GM12878 (cell line): Measurements from ENCODE around the gene CERK. TPM values are rescaled to one million over a fixed set of nuclear protein-coding genes. Genes with fewer than 3 reads are reported as not detected.

ENCODE experiments used
- ATAC-seq: fragments of 200-7000 bp; cut with Tn5 transposase; 3 replicates; pipeline ENCODE4 v1.9.1; 2020; ENCODE audit warnings: mild to moderate bottlenecking, moderate library complexity
- BruUV-seq: library from RNA; stranded (reverse); fragments of 400-500 nt; replicated peaks from 2 replicates; lab custom pipeline; 2021; lab: Mats Ljungman, UMichigan
- CTCF ChIA-PET: fragments of 300-600 bp; sonication (Branson Sonifier 250); formaldehyde crosslinking; extraction: SDS; loops from one replicate; lab custom pipeline; 2021; ENCODE audit warnings: inconsistent platforms; lab: Yijun Ruan, JAX
- POLR2A ChIA-PET: fragments of 350-600 bp; formaldehyde crosslinking; extraction: SDS; loops from one replicate; lab custom pipeline; 2021; ENCODE audit warnings: inconsistent platforms; lab: Charles Lee
- RAD21 ChIA-PET: fragments of 300-600 bp; sonication (Branson Sonifier 250); formaldehyde crosslinking; loops from one replicate; lab custom pipeline; 2023; ENCODE audit warnings: antibody characterized with exemption; ENCODE audit not compliant: unreplicated experiment; lab: Charles Lee
- SMC1A ChIA-PET: fragments of 300-600 bp; sonication (Branson Sonifier 250); formaldehyde crosslinking; loops from one replicate; lab custom pipeline; 2023; ENCODE audit not compliant: unreplicated experiment, uncharacterized antibody; lab: Charles Lee
- DNase-seq: peaks from one replicate; pipeline ENCODE4 v3.0.0-alpha.2; 2011; ENCODE audit warnings: low read depth, low spot score
- FAIRE-seq: peaks from 3 replicates; lab custom pipeline; 2011; peaks lifted over from hg19 to GRCh38; lab: Jason Lieb, UNC
- H2AFZ ChIP-seq: 2 replicates; pipeline ENCODE4 v1.6.0; 2011; ENCODE audit warnings: low read depth, low read length, control low read depth; ENCODE audit not compliant: control insufficient read depth
- H3K27ac ChIP-seq: 2 replicates; pipeline ENCODE4 v1.5.1; 2011; ENCODE audit warnings: control low read depth; ENCODE audit not compliant: control insufficient read depth, insufficient read depth
- H3K27me3 ChIP-seq, 2 experiments: replicated peaks in 1 of 2; 2 replicates each; pipeline versions ENCODE4 v1.6.0 to v1.6.1; 2011; ENCODE audit warnings: low read length in 1 of 2; ENCODE audit not compliant: control insufficient read depth in 2 of 2, insufficient read depth in 2 of 2
- H3K36me3 ChIP-seq, 2 experiments: 2 replicates each; pipeline ENCODE4 v1.5.1; 2011; ENCODE audit warnings: low read length in 1 of 2; ENCODE audit not compliant: control insufficient read depth in 2 of 2, insufficient read depth in 2 of 2
- H3K4me1 ChIP-seq: 2 replicates; pipeline ENCODE4 v1.6.1; 2011; ENCODE audit warnings: mild to moderate bottlenecking, low read length, moderate library complexity, mixed read lengths; ENCODE audit not compliant: control insufficient read depth, insufficient read depth
- H3K4me2 ChIP-seq: 2 replicates; pipeline ENCODE4 v1.6.0; 2011; ENCODE audit warnings: control low read depth; ENCODE audit not compliant: control insufficient read depth, insufficient read depth
- H3K4me3 ChIP-seq: fragments of 200-600 bp; sonication (generic); 2 replicates; pipeline ENCODE4 v1.5.1; 2016
- H3K79me2 ChIP-seq: 2 replicates; pipeline ENCODE4 v1.6.0; 2011; ENCODE audit warnings: low read length; ENCODE audit not compliant: control insufficient read depth, insufficient read depth
- H3K9ac ChIP-seq: 2 replicates; pipeline ENCODE4 v1.8.0; 2011; ENCODE audit warnings: low read length, control low read depth, mixed read lengths; ENCODE audit not compliant: control insufficient read depth, insufficient read depth
- H3K9me3 ChIP-seq: replicated peaks from 3 replicates; pipeline ENCODE4 v1.5.1; 2011; ENCODE audit warnings: mild to moderate bottlenecking, low read length; ENCODE audit not compliant: control insufficient read depth, insufficient read depth
- H4K20me1 ChIP-seq: 2 replicates; pipeline ENCODE4 v1.6.0; 2011; ENCODE audit not compliant: control insufficient read depth, insufficient read depth
- BCL11A ChIP-seq: IDR thresholded peaks from 2 replicates; pipeline ENCODE4 v1.6.1; 2011; ENCODE audit warnings: low read depth, low read length
- CUX1 ChIP-seq: IDR thresholded peaks from 2 replicates; pipeline ENCODE4 v1.6.1; 2012; ENCODE audit warnings: improper control_type of control experiment, low read depth, low read length; ENCODE audit not compliant: insufficient replicate concordance
- E4F1 ChIP-seq: fragments of 450-650 bp; IDR thresholded peaks from 2 replicates; pipeline ENCODE4 v1.6.1; 2018; ENCODE audit warnings: borderline replicate concordance, mild to moderate bottlenecking; ENCODE audit not compliant: partially characterized antibody
- ETV6 ChIP-seq, 2 experiments: fragments of 450-650 bp in 1 of 2; IDR thresholded peaks in 1 of 2; conservative IDR thresholded peaks in 1 of 2; 2 replicates each; pipeline ENCODE4 v1.6.1; 2014; ENCODE audit warnings: antibody characterized with exemption in 1 of 2, borderline replicate concordance in 1 of 2, low read depth in 1 of 2, mild to moderate bottlenecking in 1 of 2, moderate library complexity in 1 of 2
- MTA3 ChIP-seq: IDR thresholded peaks from 2 replicates; pipeline ENCODE4 v1.6.1; 2012; ENCODE audit warnings: low read length, inconsistent platforms, borderline replicate concordance
- NFIC ChIP-seq: IDR thresholded peaks from 2 replicates; pipeline ENCODE4 v1.6.1; 2012; ENCODE audit warnings: low read depth, mild to moderate bottlenecking, inconsistent platforms, low read length, moderate library complexity
- RAD51 ChIP-seq: fragments of 450-650 bp; IDR thresholded peaks from 2 replicates; pipeline ENCODE4 v1.6.1; 2016; ENCODE audit warnings: moderate library complexity, mild to moderate bottlenecking, inconsistent platforms
- RELA ChIP-seq: fragments of 450-650 bp; IDR thresholded peaks from 2 replicates; pipeline ENCODE4 v1.8.0; 2014; ENCODE audit warnings: borderline replicate concordance; ENCODE audit not compliant: partially characterized antibody
- SP1 ChIP-seq: IDR thresholded peaks from one replicate; pipeline ENCODE4 v1.6.1; 2011; ENCODE audit warnings: low read depth, low read length
- USF2 ChIP-seq: IDR thresholded peaks from 2 replicates; pipeline ENCODE4 v1.6.1; 2011; ENCODE audit warnings: low read depth, low read length, improper control_type of control experiment, borderline replicate concordance
- ZNF622 ChIP-seq: fragments of 450-650 bp; IDR thresholded peaks from 2 replicates; pipeline ENCODE4 v1.6.1; 2017; ENCODE audit warnings: mild to moderate bottlenecking, inconsistent platforms
- ZZZ3 ChIP-seq: IDR thresholded peaks from 2 replicates; pipeline ENCODE4 v1.6.1; 2011; ENCODE audit warnings: low read depth; ENCODE audit not compliant: control insufficient read depth, insufficient read length
- WGBS: methylation state at CpG from one replicate; pipeline ENCODE4 v1.1.6; 2016; ENCODE audit warnings: low lambda C conversion rate; ENCODE audit not compliant: insufficient replicate concordance, insufficient coverage; ENCODE audit errors: missing lambda C conversion rate; 5-methylcytosine and 5-hydroxymethylcytosine counted together
- in situ Hi-C: fragments of 300-500 bp; cut with MboI; formaldehyde crosslinking; loops from 9 replicates; pipeline ENCODE4 v1.14.3; 2018; ENCODE audit warnings: mixed read lengths
- intact Hi-C: fragments of 100-400 bp; cut with micrococcal nuclease; formaldehyde crosslinking; loops from one replicate; pipeline ENCODE4 v1.14.2; 2022; ENCODE audit not compliant: unreplicated experiment
- polyA plus RNA-seq, 11 experiments: library from polyadenylated mRNA; depleted of rRNA in 4 of 11; unstranded in 6 of 11; stranded (reverse) in 5 of 11; fragments of >200 nt; fragmentation: Nextera tagmentation in 4 of 11; fragmentation: Illumina TruSeq in 1 of 11; extraction: Ambion mirVana in 4 of 11; extraction: Trizol in 1 of 11; gene quantifications; 1 replicate in 1 of 11; 2 replicates in 10 of 11; pipeline versions ENCODE4 v1.2.1 to v1.2.3, GENCODE V29; 2011 to 2016; ENCODE audit warnings: inconsistent platforms in 2 of 11, missing spikeins in 2 of 11, low read depth in 1 of 11
- total RNA-seq, 4 experiments: library from RNA; depleted of rRNA in 3 of 4; stranded (reverse); fragments of >200 nt in 3 of 4; fragmentation: Illumina TruSeq in 1 of 4; extraction: Trizol in 1 of 4; gene quantifications; 2 replicates each; pipeline versions ENCODE4 v1.2.1 to v1.2.3, GENCODE V29; 2013 to 2021

CERK gene
- total and polyA plus RNA-seq, 10 of the 15 experiments (the other 5 are each of a cell fraction or from before 2014, with no cell fraction given): 4.0 to 41.1 (median 30.2) TPM

GRCh38 chr22:46655861-46656608, 82.0 kb downstream of the CERK start (continued):
- TF ChIP-seq RELA: no peak
- no peak for TF ChIP-seq SP1

GRCh38 chr22:46654927-46655595, 83.0 kb downstream of the CERK start:
- Histone ChIP-seq H4K20me1 (no peaks in the 10 kb centered on the region), H3K4me2 (no peak overlapping the region), H3K4me3 (no peak overlapping the region), H3K9ac (no peak overlapping the region), H3K4me1 (peaks cover 7% of the 10 kb centered on the region), H3K27me3 (no peaks in the 10 kb centered on the region), H3K36me3 (peaks cover 0 to 8% of the 10 kb centered on the region in 2 experiments; a peak in 2 of 4 replicates), H3K9me3 (no peaks in the 10 kb centered on the region), H2AFZ (no peak overlapping the region), H3K27ac (no peak overlapping the region), H3K79me2 (no peaks in the 10 kb centered on the region)
- 58% methylated on average over 14 of the region's 14 CpGs for WGBS
- ChIA-PET RAD21 (no interaction called here), POLR2A (no interaction called here), CTCF (interaction anchor here (1.2 kb wide), 1 partner anchor 91 kb away, joined by 3 read pairs; no protein-coding TSS in a partner anchor), SMC1A (no interaction called here)
- intact Hi-C loops: no loop called here
- ATAC-seq (no peak), FAIRE-seq (no peak), DNase-seq (no peak)
- in situ Hi-C loops: no loop called here
- no TSS peak for BruUV-seq
- no peak for TF ChIP-seq CUX1
- TF ChIP-seq MTA3: no peak
- TF ChIP-seq RAD51: no peak
- no peak for TF ChIP-seq USF2
- no peak for TF ChIP-seq ZNF622
- TF ChIP-seq SP1: no peak
- TF ChIP-seq BCL11A: no peak
- no peak for TF ChIP-seq ZZZ3
- no peak for TF ChIP-seq ETV6 (conservative IDR thresholded peaks at IDR 0.05 in 1 of 2, IDR thresholded peaks at IDR 0.05 in 1 of 2; ENCODE audit: borderline replicate concordance in 1 of 2, low read depth in 1 of 2)
- no peak for TF ChIP-seq E4F1
- TF ChIP-seq NFIC: no peak
